Osteoblast (primary cell): ENCODE data around the gene POU2AF3. TPM values are rescaled to one million over a fixed set of nuclear protein-coding genes. Genes with fewer than 3 reads are reported as not detected.
"Not testable (repeated sequence)": the region's sequence is repeated elsewhere in the genome, so short reads cannot be mapped to it uniquely, and the experiment has no call there.

Experiments used
- DNase-seq: peaks from one replicate; pipeline ENCODE4 v3.0.0; 2011; ENCODE audit warnings: low spot score, mixed read lengths; ENCODE audit not compliant: insufficient read length; ENCODE audit errors: missing footprints
- H2AFZ ChIP-seq: 2 replicates; pipeline ENCODE4 v1.6.0; 2011; ENCODE audit warnings: mild to moderate bottlenecking, low read length
- H3K27ac ChIP-seq: 2 replicates; pipeline ENCODE4 v1.5.1; 2011; ENCODE audit warnings: mild to moderate bottlenecking, low read depth, low read length, moderate library complexity
- H3K27me3 ChIP-seq: 2 replicates; pipeline ENCODE4 v1.6.0; 2012; ENCODE audit warnings: mild to moderate bottlenecking, control low read depth, inconsistent platforms, low read length, moderate library complexity; ENCODE audit not compliant: insufficient read depth
- H3K36me3 ChIP-seq: 2 replicates; pipeline ENCODE4 v1.5.1; 2011; ENCODE audit warnings: mild to moderate bottlenecking, low read length, control low read depth, moderate library complexity; ENCODE audit not compliant: insufficient read depth
- H3K4me1 ChIP-seq: 2 replicates; pipeline ENCODE4 v1.5.1; 2011; ENCODE audit warnings: mild to moderate bottlenecking, low read length, control low read depth, moderate library complexity; ENCODE audit not compliant: insufficient read depth
- H3K4me2 ChIP-seq: 2 replicates; pipeline ENCODE4 v1.6.0; 2011; ENCODE audit warnings: mild to moderate bottlenecking, low read length; ENCODE audit not compliant: insufficient read depth
- H3K4me3 ChIP-seq: fragments of 200-600 bp; sonication (generic); 3 replicates; pipeline ENCODE4 v1.5.1; 2012; ENCODE audit warnings: mild to moderate bottlenecking, low read length, inconsistent platforms; ENCODE audit not compliant: insufficient read depth
- H3K79me2 ChIP-seq: 2 replicates; pipeline ENCODE4 v1.6.0; 2012; ENCODE audit warnings: mild to moderate bottlenecking, low read length, control low read depth, inconsistent platforms; ENCODE audit not compliant: insufficient read depth
- H3K9me3 ChIP-seq: 2 replicates; pipeline ENCODE4 v1.5.1; 2011; ENCODE audit warnings: low read depth, low read length, control low read depth
- H4K20me1 ChIP-seq: 2 replicates; pipeline ENCODE4 v1.6.0; 2012; ENCODE audit warnings: mild to moderate bottlenecking, low read length, control low read depth; ENCODE audit not compliant: insufficient read depth
- CTCF ChIP-seq: IDR thresholded peaks from 2 replicates; pipeline ENCODE4 v1.5.1; 2011; ENCODE audit warnings: mild to moderate bottlenecking, low read depth, low read length, moderate library complexity; ENCODE audit errors: extremely low read depth
- total RNA-seq: library from RNA; depleted of rRNA; stranded (reverse); fragments of >200 nt; gene quantifications from 2 replicates; pipeline ENCODE4 v1.2.3, GENCODE V29; 2012

POU2AF3 gene
- total RNA-seq, 1 donor, result 0.36 TPM

- Histone ChIP-seq H3K27me3 (peaks cover 6% of the 10 kb centered on the region), H3K4me1 (no peaks in the 10 kb centered on the region), H3K4me3 (no peak overlapping the region), H3K36me3 (no peaks in the 10 kb centered on the region), H3K9me3 (no peaks in the 10 kb centered on the region), H3K4me2 (no peak overlapping the region), H2AFZ (no peak overlapping the region), H3K79me2 (no peaks in the 10 kb centered on the region), H4K20me1 (no peaks in the 10 kb centered on the region), H3K27ac (no peak overlapping the region)
- TF ChIP-seq CTCF, result no peak
- DNase-seq, result no peak
Observed at GRCh38 chr11:111282562-111283075, 15.7 kb upstream of the POU2AF3 start.

- no peak overlapping the region for H3K4me2 ChIP-seq
- H3K27me3 ChIP-seq, result peaks cover 4% of the 10 kb centered on the region
- H2AFZ ChIP-seq, result no peak overlapping the region
- H3K4me3 ChIP-seq, result no peak overlapping the region
- no peak for TF ChIP-seq CTCF
- no peaks in the 10 kb centered on the region for H3K79me2 ChIP-seq
- H3K27ac ChIP-seq, result no peak overlapping the region
- H3K9me3 ChIP-seq, result no peaks in the 10 kb centered on the region
- DNase-seq, result peak; percentile 76
- no peaks in the 10 kb centered on the region for H3K36me3 ChIP-seq
- H4K20me1 ChIP-seq, result no peaks in the 10 kb centered on the region
- H3K4me1 ChIP-seq, result no peaks in the 10 kb centered on the region
Observed at GRCh38 chr11:111283945-111284481, 14.3 kb upstream of the POU2AF3 start.

- Histone ChIP-seq H3K4me1 (no peaks in the 10 kb centered on the region), H2AFZ (no peak overlapping the region), H3K9me3 (no peaks in the 10 kb centered on the region), H3K27me3 (peaks cover 3% of the 10 kb centered on the region), H3K36me3 (no peaks in the 10 kb centered on the region), H3K4me3 (no peak overlapping the region), H3K27ac (no peak overlapping the region), H3K4me2 (no peak overlapping the region), H4K20me1 (no peaks in the 10 kb centered on the region), H3K79me2 (no peaks in the 10 kb centered on the region)
- no peak for TF ChIP-seq CTCF
- DNase-seq, result no peak
Observed at GRCh38 chr11:111285189-111286091, 12.9 kb upstream of the POU2AF3 start.

- Histone ChIP-seq H3K9me3 (no peaks in the 10 kb centered on the region), H2AFZ (no peak overlapping the region), H3K27me3 (peaks cover 2% of the 10 kb centered on the region), H3K4me1 (no peaks in the 10 kb centered on the region), H3K79me2 (no peaks in the 10 kb centered on the region), H3K4me3 (no peak overlapping the region), H3K4me2 (no peak overlapping the region), H4K20me1 (no peaks in the 10 kb centered on the region), H3K27ac (no peak overlapping the region), H3K36me3 (no peaks in the 10 kb centered on the region)
- DNase-seq, result no peak
- no peak for TF ChIP-seq CTCF
Observed at GRCh38 chr11:111291764-111292163, 6.6 kb upstream of the POU2AF3 start.

GRCh38 chr11:111292408-111292807, 5.9 kb upstream of the POU2AF3 start:
- H4K20me1 ChIP-seq, H3K4me1 ChIP-seq, H2AFZ ChIP-seq, DNase-seq, H3K9me3 ChIP-seq, H3K27ac ChIP-seq, H3K27me3 ChIP-seq, H3K36me3 ChIP-seq, H3K79me2 ChIP-seq, H3K4me3 ChIP-seq, H3K4me2 ChIP-seq: not testable (repeated sequence)
